ENCODE data around the gene RPL38. TPM values are rescaled to one million over a fixed set of nuclear protein-coding genes. Genes with fewer than 3 reads are reported as not detected.

RPL38 gene
- total and polyA plus RNA-seq, 2 donors (not counting 1 experiment from before 2014, with no cell fraction given) = 1,185 to 3,018 TPM

GRCh38 chr17:74214484-74215341, 11.2 kb downstream of the RPL38 start:
- no peak overlapping the region for H3K27ac ChIP-seq (ENCODE audit: insufficient read depth, low read length)
- DNase-seq (ENCODE audit: low read depth in 2 of 2) = no peak
- no peaks in the 10 kb centered on the region for H4K20me1 ChIP-seq (ENCODE audit: control insufficient read depth, extremely low read depth, insufficient read depth, low read length)
- no peaks in the 10 kb centered on the region for H3K79me2 ChIP-seq (ENCODE audit: control insufficient read depth, insufficient read depth, low read length)
- H3K4me1 ChIP-seq (ENCODE audit: control insufficient read depth, extremely low read depth, insufficient read depth, low read length) = peaks cover 14% of the 10 kb centered on the region
- H3K4me2 ChIP-seq (ENCODE audit: extremely low read depth, insufficient read depth, low read length) = no peak overlapping the region
- no peaks in the 10 kb centered on the region for H3K9me3 ChIP-seq (ENCODE audit: control insufficient read depth, insufficient read depth, low read depth, low read length)
- peaks cover 4% of the 10 kb centered on the region for H3K27me3 ChIP-seq (ENCODE audit: control insufficient read depth, insufficient read depth, low read length)
- TF ChIP-seq CTCF (conservative IDR thresholded peaks at IDR 0.05 in 1 of 2, IDR thresholded peaks at IDR 0.05 in 1 of 2; ENCODE audit: low read depth in 1 of 2, low read length in 2 of 2) (no peak), EZH2 (IDR thresholded peaks at IDR 0.05; ENCODE audit: low read length, missing control alignments) (peak; percentile 38)
- no peak overlapping the region for H3K9ac ChIP-seq (ENCODE audit: insufficient read depth, low read length)
- no peak overlapping the region for H2AFZ ChIP-seq (ENCODE audit: low read length)
- no peaks in the 10 kb centered on the region for H3K36me3 ChIP-seq (ENCODE audit: control insufficient read depth, insufficient read depth, low read length)
- H3K4me3 ChIP-seq (replicated peaks in 1 of 4; ENCODE audit: control extremely low read depth in 1 of 4, insufficient read depth in 1 of 4, low read depth in 3 of 4, low read length in 4 of 4) = no peak overlapping the region

GRCh38 chr17:74215342-74215727, 11.9 kb downstream of the RPL38 start:
- Histone ChIP-seq H3K27me3 (ENCODE audit: control insufficient read depth, insufficient read depth, low read length) (peaks cover 4% of the 10 kb centered on the region), H4K20me1 (ENCODE audit: control insufficient read depth, extremely low read depth, insufficient read depth, low read length) (no peaks in the 10 kb centered on the region), H3K4me3 (replicated peaks in 1 of 4; ENCODE audit: control extremely low read depth in 1 of 4, insufficient read depth in 1 of 4, low read depth in 3 of 4, low read length in 4 of 4) (no peak overlapping the region), H3K4me2 (ENCODE audit: extremely low read depth, insufficient read depth, low read length) (no peak overlapping the region), H3K27ac (ENCODE audit: insufficient read depth, low read length) (no peak overlapping the region), H3K9me3 (ENCODE audit: control insufficient read depth, insufficient read depth, low read depth, low read length) (no peaks in the 10 kb centered on the region), H3K9ac (ENCODE audit: insufficient read depth, low read length) (no peak overlapping the region), H3K4me1 (ENCODE audit: control insufficient read depth, extremely low read depth, insufficient read depth, low read length) (peaks cover 13% of the 10 kb centered on the region), H3K79me2 (ENCODE audit: control insufficient read depth, insufficient read depth, low read length) (no peaks in the 10 kb centered on the region), H2AFZ (ENCODE audit: low read length) (no peak overlapping the region), H3K36me3 (ENCODE audit: control insufficient read depth, insufficient read depth, low read length) (no peaks in the 10 kb centered on the region)
- DNase-seq (ENCODE audit: low read depth in 2 of 2) = no peak
- TF ChIP-seq EZH2 (IDR thresholded peaks at IDR 0.05; ENCODE audit: low read length, missing control alignments) = no peak
- TF ChIP-seq CTCF (conservative IDR thresholded peaks at IDR 0.05 in 1 of 2, IDR thresholded peaks at IDR 0.05 in 1 of 2; ENCODE audit: low read depth in 1 of 2, low read length in 2 of 2) = no peak

GRCh38 chr17:74216505-74216904, 13.0 kb downstream of the RPL38 start:
- Histone ChIP-seq H3K27me3 (ENCODE audit: control insufficient read depth, insufficient read depth, low read length) (peaks cover 4% of the 10 kb centered on the region), H2AFZ (ENCODE audit: low read length) (no peak overlapping the region), H3K4me2 (ENCODE audit: extremely low read depth, insufficient read depth, low read length) (no peak overlapping the region), H3K4me3 (replicated peaks in 1 of 4; ENCODE audit: control extremely low read depth in 1 of 4, insufficient read depth in 1 of 4, low read depth in 3 of 4, low read length in 4 of 4) (no peak overlapping the region), H3K9me3 (ENCODE audit: control insufficient read depth, insufficient read depth, low read depth, low read length) (no peaks in the 10 kb centered on the region), H3K4me1 (ENCODE audit: control insufficient read depth, extremely low read depth, insufficient read depth, low read length) (peaks cover 4% of the 10 kb centered on the region), H4K20me1 (ENCODE audit: control insufficient read depth, extremely low read depth, insufficient read depth, low read length) (no peaks in the 10 kb centered on the region), H3K36me3 (ENCODE audit: control insufficient read depth, insufficient read depth, low read length) (no peaks in the 10 kb centered on the region), H3K9ac (ENCODE audit: insufficient read depth, low read length) (no peak overlapping the region), H3K27ac (ENCODE audit: insufficient read depth, low read length) (no peak overlapping the region), H3K79me2 (ENCODE audit: control insufficient read depth, insufficient read depth, low read length) (no peaks in the 10 kb centered on the region)
- no peak for DNase-seq (ENCODE audit: low read depth in 2 of 2)
- no peak for TF ChIP-seq EZH2 (IDR thresholded peaks at IDR 0.05; ENCODE audit: low read length, missing control alignments)
- no peak for TF ChIP-seq CTCF (conservative IDR thresholded peaks at IDR 0.05 in 1 of 2, IDR thresholded peaks at IDR 0.05 in 1 of 2; ENCODE audit: low read depth in 1 of 2, low read length in 2 of 2)
